H9 (cell line): ENCODE results near the gene SLC1A7. TPM values are rescaled to one million over a fixed set of nuclear protein-coding genes. Genes with fewer than 3 reads are reported as not detected.

Source experiments
- DNase-seq: peaks from one replicate; pipeline ENCODE4 v3.0.0-alpha.2; 2017
- H2AFZ ChIP-seq: one replicate; pipeline ENCODE4 v1.6.1; 2013; ENCODE audit warnings: mild to moderate bottlenecking, low read length, control low read depth, moderate library complexity
- H2AK5ac ChIP-seq: 2 replicates; pipeline ENCODE4 v1.6.1; 2013; ENCODE audit warnings: low read length, control low read depth, mixed read lengths; ENCODE audit not compliant: insufficient read length
- H2BK120ac ChIP-seq: one replicate; pipeline ENCODE4 v1.6.1; 2013; ENCODE audit warnings: low read depth, mild to moderate bottlenecking, low read length, control low read depth, inconsistent platforms; ENCODE audit not compliant: poor library complexity, severe bottlenecking
- H2BK12ac ChIP-seq: 2 replicates; pipeline ENCODE4 v1.6.1; 2013; ENCODE audit warnings: low read length, control low read depth, mixed read lengths, low read depth; ENCODE audit not compliant: insufficient read length
- H2BK15ac ChIP-seq: 2 replicates; pipeline ENCODE4 v1.6.1; 2013; ENCODE audit warnings: low read depth, low read length, control low read depth
- H2BK20ac ChIP-seq: one replicate; pipeline ENCODE4 v1.6.1; 2013; ENCODE audit warnings: low read depth, mild to moderate bottlenecking, low read length, control low read depth, inconsistent platforms; ENCODE audit not compliant: poor library complexity, severe bottlenecking
- H2BK5ac ChIP-seq: 2 replicates; pipeline ENCODE4 v1.6.1; 2013; ENCODE audit warnings: low read length, control low read depth, mixed read lengths; ENCODE audit not compliant: insufficient read length
- H3K14ac ChIP-seq: 2 replicates; pipeline ENCODE4 v1.6.1; 2013; ENCODE audit warnings: low read length, control low read depth; ENCODE audit not compliant: insufficient read depth
- H3K18ac ChIP-seq: 2 replicates; pipeline ENCODE4 v1.6.1; 2013; ENCODE audit warnings: low read depth, mild to moderate bottlenecking, mixed read lengths, low read length, control low read depth; ENCODE audit not compliant: insufficient read length
- H3K23ac ChIP-seq: 2 replicates; pipeline ENCODE4 v1.6.1; 2013; ENCODE audit warnings: low read length, control low read depth, mixed read lengths, low read depth; ENCODE audit not compliant: insufficient read length
- H3K23me2 ChIP-seq: 2 replicates; pipeline ENCODE4 v1.6.1; 2013; ENCODE audit warnings: low read depth, mild to moderate bottlenecking, mixed read lengths, low read length, control low read depth; ENCODE audit not compliant: insufficient read length, poor library complexity, severe bottlenecking
- H3K27ac ChIP-seq: 2 replicates; pipeline ENCODE4 v1.5.1; 2013; ENCODE audit warnings: low read length, control low read depth, mixed read lengths, low read depth; ENCODE audit not compliant: insufficient read length
- H3K27me3 ChIP-seq: 2 replicates; pipeline ENCODE4 v1.6.1; 2013; ENCODE audit warnings: low read length, control low read depth, inconsistent platforms; ENCODE audit not compliant: insufficient read depth
- H3K4ac ChIP-seq: 2 replicates; pipeline ENCODE4 v1.6.1; 2013; ENCODE audit warnings: low read depth, mild to moderate bottlenecking, control low read depth, inconsistent platforms, low read length, moderate library complexity
- H3K4me1 ChIP-seq: 2 replicates; pipeline ENCODE4 v1.6.1; 2013; ENCODE audit warnings: low read length, control low read depth, inconsistent platforms; ENCODE audit not compliant: insufficient read depth
- H3K4me2 ChIP-seq: 2 replicates; pipeline ENCODE4 v1.6.1; 2013; ENCODE audit warnings: low read length, control low read depth, mixed read lengths; ENCODE audit not compliant: insufficient read length, insufficient read depth
- H3K56ac ChIP-seq: 2 replicates; pipeline ENCODE4 v1.6.1; 2013; ENCODE audit warnings: low read depth, mild to moderate bottlenecking, mixed read lengths, low read length, control low read depth; ENCODE audit not compliant: insufficient read length
- H3K79me1 ChIP-seq: 2 replicates; pipeline ENCODE4 v1.6.1; 2013; ENCODE audit warnings: low read depth, mild to moderate bottlenecking, moderate library complexity, low read length, control low read depth, inconsistent platforms; ENCODE audit not compliant: insufficient read depth, poor library complexity, severe bottlenecking
- H3K79me2 ChIP-seq: 2 replicates; pipeline ENCODE4 v1.6.1; 2013; ENCODE audit warnings: low read length, control low read depth, inconsistent platforms; ENCODE audit not compliant: insufficient read depth
- H3K9ac ChIP-seq: 2 replicates; pipeline ENCODE4 v1.6.1; 2013; ENCODE audit warnings: low read length, control low read depth, mixed read lengths; ENCODE audit not compliant: insufficient read length; ENCODE audit errors: extremely low read depth
- H3K9me3 ChIP-seq: one replicate; pipeline ENCODE4 v1.6.1; 2013; ENCODE audit warnings: low read depth, low read length, inconsistent platforms; ENCODE audit not compliant: control insufficient read depth
- H3T11ph ChIP-seq: one replicate; pipeline ENCODE4 v1.6.1; 2013; ENCODE audit warnings: mild to moderate bottlenecking, low read length, control low read depth, inconsistent platforms
- H4K20me1 ChIP-seq: one replicate; pipeline ENCODE4 v1.6.1; 2013; ENCODE audit not compliant: control insufficient read depth, insufficient read length, insufficient read depth
- H4K5ac ChIP-seq: 2 replicates; pipeline ENCODE4 v1.6.1; 2013; ENCODE audit warnings: low read depth, mild to moderate bottlenecking, mixed read lengths, low read length, control low read depth; ENCODE audit not compliant: insufficient read length
- H4K8ac ChIP-seq: replicated peaks from 2 replicates; pipeline ENCODE4 v1.6.1; 2013; ENCODE audit warnings: low read length, control low read depth, mixed read lengths, low read depth; ENCODE audit not compliant: insufficient read length
- H4K91ac ChIP-seq: 2 replicates; pipeline ENCODE4 v1.6.1; 2013; ENCODE audit warnings: low read depth, mild to moderate bottlenecking, moderate library complexity, mixed read lengths, low read length, control low read depth; ENCODE audit not compliant: insufficient read length
- H3K27ac Mint-ChIP-seq, 3 experiments: 2 replicates in 2 of 3; 3 replicates in 1 of 3; pipeline ENCODE4 v1.8.0; 2020 to 2021; ENCODE audit warnings: mixed read lengths in 3 of 3, mild to moderate bottlenecking in 1 of 3, moderate library complexity in 1 of 3
- H3K27me3 Mint-ChIP-seq: 2 replicates; pipeline ENCODE4 v1.8.0; 2021; ENCODE audit warnings: low read depth, mild to moderate bottlenecking, moderate library complexity, mixed read lengths
- H3K36me3 Mint-ChIP-seq, 3 experiments: 2 replicates in 2 of 3; 3 replicates in 1 of 3; pipeline ENCODE4 v1.8.0; 2020 to 2021; ENCODE audit warnings: low read depth in 3 of 3, mixed read lengths in 3 of 3; ENCODE audit not compliant: insufficient read depth in 1 of 3
- H3K4me1 Mint-ChIP-seq, 2 experiments: 2 replicates each; pipeline ENCODE4 v1.8.0; 2020; ENCODE audit warnings: mixed read lengths in 2 of 2
- H3K4me3 Mint-ChIP-seq, 2 experiments: 2 replicates in 1 of 2; 3 replicates in 1 of 2; pipeline ENCODE4 v1.8.0; 2020 to 2021; ENCODE audit warnings: mild to moderate bottlenecking in 2 of 2, mixed read lengths in 2 of 2, moderate library complexity in 1 of 2
- H3K9me3 Mint-ChIP-seq, 2 experiments: 2 replicates in 1 of 2; 3 replicates in 1 of 2; pipeline ENCODE4 v1.8.0; 2020; ENCODE audit warnings: mild to moderate bottlenecking in 2 of 2, mixed read lengths in 2 of 2, moderate library complexity in 1 of 2
- CTCF ChIP-seq: fragments of 200-600 bp; sonication (generic); conservative IDR thresholded peaks from 3 replicates; pipeline ENCODE4 v1.8.0; 2021; ENCODE audit warnings: antibody characterized with exemption, mild to moderate bottlenecking
- WGBS: extraction: QIAGEN DNeasy Blood & Tissue Kit; methylation state at CpG from one replicate; pipeline ENCODE4 v1.1.7; 2013; ENCODE audit warnings: missing lambda C conversion rate, low lambda C conversion rate, mixed read lengths; ENCODE audit not compliant: insufficient read length; ENCODE audit errors: extremely low coverage; 5-methylcytosine and 5-hydroxymethylcytosine counted together
- total RNA-seq: library from RNA; stranded (reverse); gene quantifications from 2 replicates; pipeline ENCODE4 v1.2.1, GENCODE V29; 2021

The SLC1A7 gene
- total RNA-seq, 1 experiment from 2014 or later, result not detected

GRCh38 chr1:53189061-53189460 lies 46.6 kb upstream of the SLC1A7 start:
- no peaks in the 10 kb centered on the region for H4K20me1 ChIP-seq
- no peak overlapping the region for H2BK20ac ChIP-seq
- H4K5ac ChIP-seq, result no peak overlapping the region
- H2BK5ac ChIP-seq, result no peak overlapping the region
- Mint-ChIP-seq H3K27me3 (peaks cover 2% of the 10 kb centered on the region), H3K4me1 (peaks cover 9 to 14% of the 10 kb centered on the region in 2 experiments), H3K4me3 (no peak overlapping the region), H3K27ac (no peak overlapping the region), H3K9me3 (no peaks in the 10 kb centered on the region; a peak in 1 of 5 replicates), H3K36me3 (no peaks in the 10 kb centered on the region)
- H3K79me1 ChIP-seq, result no peaks in the 10 kb centered on the region
- no peak overlapping the region for H3K4me2 ChIP-seq
- H3K27ac ChIP-seq, result no peak overlapping the region
- H3K23ac ChIP-seq, result no peak overlapping the region
- no peak overlapping the region for H3T11ph ChIP-seq
- H3K56ac ChIP-seq, result no peak overlapping the region
- no peak overlapping the region for H2AK5ac ChIP-seq
- H2BK120ac ChIP-seq, result no peak overlapping the region
- H3K79me2 ChIP-seq, result no peaks in the 10 kb centered on the region
- H4K8ac ChIP-seq, result no peak overlapping the region
- H3K4ac ChIP-seq, result no peak overlapping the region
- no peaks in the 10 kb centered on the region for H3K4me1 ChIP-seq
- no peak overlapping the region for H3K14ac ChIP-seq
- DNase-seq, result no peak
- no peaks in the 10 kb centered on the region for H3K27me3 ChIP-seq
- no peak overlapping the region for H2AFZ ChIP-seq
- H4K91ac ChIP-seq, result no peak overlapping the region
- no peaks in the 10 kb centered on the region for H3K23me2 ChIP-seq
- WGBS, result no CpG with 5 or more reads among the region's 5 CpGs
- no peak for TF ChIP-seq CTCF
- no peak overlapping the region for H2BK15ac ChIP-seq
- no peaks in the 10 kb centered on the region for H3K9me3 ChIP-seq
- H2BK12ac ChIP-seq, result no peak overlapping the region
- H3K9ac ChIP-seq, result no peak overlapping the region
- no peak overlapping the region for H3K18ac ChIP-seq
